Stimulated activated CD8-positive, alpha-beta memory T cell treated with anti-CD3 and anti-CD28 coated beads, Interleukin-2, amount 100 ng/mL, for 1 hour (primary cell): ENCODE measurements around the gene TRMT112.

Source experiments
- DNase-seq, 2 donors: peaks; one replicate each; pipeline ENCODE4 v3.0.0-alpha.2; 2020; ENCODE audit warnings: low read depth in 2 of 2

Gene TRMT112

DNA sequence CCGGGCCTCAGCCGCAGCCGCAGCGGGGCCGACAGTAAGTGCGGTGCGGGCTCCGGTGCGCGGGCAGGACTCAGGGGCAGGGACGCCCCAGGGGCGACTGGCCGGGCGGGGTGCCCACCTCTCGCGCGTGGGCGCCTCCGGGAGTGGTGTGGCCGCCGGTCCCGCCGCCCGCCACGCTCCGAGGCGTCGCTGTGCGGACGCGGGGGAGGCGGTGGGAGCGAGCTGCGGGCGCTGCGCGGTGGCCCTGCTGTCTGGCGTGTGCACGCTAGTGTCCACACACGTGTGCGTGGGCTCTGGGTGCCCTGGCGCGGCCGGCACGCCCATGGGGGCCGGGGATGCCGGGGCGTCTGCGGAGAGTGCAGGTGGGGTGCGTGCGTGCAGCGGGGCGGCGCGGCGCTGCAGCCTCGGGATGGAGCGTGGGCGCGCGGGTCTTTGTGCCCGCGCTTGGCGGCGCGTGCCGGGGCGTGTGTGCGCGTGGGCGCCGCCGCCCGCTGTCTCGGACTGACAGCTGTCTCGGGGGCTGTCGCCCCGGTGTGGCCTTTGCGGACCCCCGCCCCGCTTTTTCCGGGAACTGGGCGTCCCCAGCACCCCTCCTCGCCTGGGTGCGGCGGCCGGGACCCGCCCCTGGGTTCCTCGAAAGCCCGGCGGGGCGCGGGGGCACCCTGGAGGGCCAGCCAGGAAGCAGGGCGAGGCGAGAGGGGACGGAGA is 25.5 kb downstream of the TRMT112 start:
- no peak for DNase-seq

GRCh38 chr11:64291262-64291751 is 26.1 kb downstream of the TRMT112 start, which contains the start of gene KCNK4:
KCNK4 (plus strand) TSS chr11:64291302; CDS start chr11:64293019, 1,717 bp downstream.
- DNase-seq = no peak

DNA sequence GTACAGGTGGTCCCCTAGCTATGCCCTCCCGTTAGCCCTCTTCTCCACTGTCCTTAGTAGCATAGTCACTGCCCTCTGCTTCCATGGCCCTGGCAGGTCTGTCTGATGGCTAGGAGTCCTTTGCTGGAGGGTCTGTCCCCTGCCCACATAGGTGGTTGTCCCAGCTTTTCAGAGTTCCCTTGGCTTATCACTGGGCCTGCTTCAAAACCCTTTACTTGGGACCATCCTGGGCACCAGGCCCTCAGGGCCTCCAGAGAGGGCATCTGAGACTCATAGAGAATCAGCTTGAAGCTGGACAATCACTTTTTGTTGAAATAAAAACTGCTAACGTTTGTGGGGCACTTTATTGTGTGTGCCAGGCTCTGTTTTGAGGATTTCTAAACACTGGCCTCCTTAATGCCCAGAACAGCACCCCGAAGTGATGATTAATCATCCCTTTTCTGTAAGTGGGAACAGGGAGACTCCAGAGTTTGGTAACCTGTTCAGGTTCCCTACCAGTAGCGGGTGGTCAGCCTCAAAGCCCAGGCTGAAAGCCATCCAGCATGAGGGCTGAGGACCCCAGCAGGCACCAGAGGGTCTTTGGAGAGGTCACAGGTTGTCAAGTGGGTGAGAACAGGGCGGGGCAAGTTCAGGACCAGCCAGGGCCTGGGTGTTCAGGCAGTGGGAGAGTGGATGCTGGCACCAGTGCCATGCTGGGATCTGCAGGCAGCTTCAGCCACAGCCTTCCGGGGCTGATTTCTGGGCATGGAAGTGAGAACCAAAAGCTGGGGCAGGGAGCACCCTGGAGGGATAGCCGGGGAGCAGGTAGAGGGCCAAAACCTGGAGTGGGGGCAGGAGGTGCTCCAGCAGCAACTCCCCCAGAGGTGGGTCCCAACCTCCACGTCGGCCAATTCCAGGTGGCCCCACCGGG is 26.8 kb downstream of the TRMT112 start:
- no peak for DNase-seq

DNA sequence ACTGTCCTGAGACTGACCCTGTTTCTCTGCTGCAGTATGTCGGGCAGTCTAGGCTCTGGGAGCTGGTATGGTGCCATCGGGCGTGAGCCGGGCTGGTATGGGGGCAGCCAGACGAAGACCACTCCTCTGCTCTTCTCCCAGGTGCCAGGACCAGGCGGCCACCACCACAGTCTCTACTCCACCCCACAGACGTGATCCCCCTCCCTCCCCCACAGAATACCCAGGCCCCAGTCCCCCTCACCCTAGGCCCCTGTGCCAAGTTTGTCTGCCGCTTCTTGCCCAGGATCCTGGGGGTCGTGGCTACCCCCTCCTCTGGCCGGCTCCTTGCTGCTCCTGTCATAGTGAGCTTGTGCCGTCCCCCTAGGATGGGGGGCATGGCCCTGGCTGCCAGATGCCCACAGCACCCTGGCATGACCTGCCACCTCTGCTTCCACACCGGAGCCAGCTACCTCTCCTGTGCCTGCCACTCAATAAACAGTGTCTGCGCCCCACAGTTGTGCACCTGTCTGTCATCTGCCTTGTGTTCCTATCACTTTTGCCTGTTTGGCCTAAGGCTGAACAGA is 28.3 kb downstream of the TRMT112 start:
- DNase-seq = no peak

GRCh38 chr11:64288353-64288750 is 29.0 kb downstream of the TRMT112 start:
- no peak for DNase-seq

DNA sequence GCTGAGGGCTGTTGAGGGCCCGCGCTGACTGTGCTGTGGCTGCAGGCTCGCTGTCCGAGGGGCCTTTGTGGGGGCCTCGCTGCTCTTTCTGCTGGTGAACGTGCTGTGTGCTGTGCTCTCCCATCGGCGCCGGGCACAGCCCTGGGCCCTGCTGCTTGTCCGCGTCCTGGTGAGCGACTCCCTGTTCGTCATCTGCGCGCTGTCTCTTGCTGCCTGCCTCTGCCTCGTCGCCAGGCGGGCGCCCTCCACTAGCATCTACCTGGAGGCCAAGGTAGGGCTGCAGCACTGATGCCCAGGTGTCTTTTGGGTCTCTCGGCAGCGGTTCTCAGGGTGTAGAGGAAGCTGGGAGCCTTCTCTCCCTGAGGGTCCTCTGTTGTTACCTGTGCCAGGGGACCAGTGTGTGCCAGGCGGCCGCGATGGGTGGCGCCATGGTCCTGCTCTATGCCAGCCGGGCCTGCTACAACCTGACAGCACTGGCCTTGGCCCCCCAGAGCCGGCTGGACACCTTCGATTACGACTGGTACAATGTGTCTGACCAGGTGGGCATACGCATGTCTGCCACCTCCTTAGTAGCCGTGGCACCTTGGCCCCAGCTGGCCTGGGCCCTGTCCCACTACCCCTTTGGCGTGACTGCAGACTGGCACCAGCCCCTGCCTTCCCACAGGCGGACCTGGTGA is 29.5 kb downstream of the TRMT112 start:
- no peak for DNase-seq

GRCh38 chr11:64286801-64287159 is 30.6 kb downstream of the TRMT112 start:
- DNase-seq = no peak

DNA sequence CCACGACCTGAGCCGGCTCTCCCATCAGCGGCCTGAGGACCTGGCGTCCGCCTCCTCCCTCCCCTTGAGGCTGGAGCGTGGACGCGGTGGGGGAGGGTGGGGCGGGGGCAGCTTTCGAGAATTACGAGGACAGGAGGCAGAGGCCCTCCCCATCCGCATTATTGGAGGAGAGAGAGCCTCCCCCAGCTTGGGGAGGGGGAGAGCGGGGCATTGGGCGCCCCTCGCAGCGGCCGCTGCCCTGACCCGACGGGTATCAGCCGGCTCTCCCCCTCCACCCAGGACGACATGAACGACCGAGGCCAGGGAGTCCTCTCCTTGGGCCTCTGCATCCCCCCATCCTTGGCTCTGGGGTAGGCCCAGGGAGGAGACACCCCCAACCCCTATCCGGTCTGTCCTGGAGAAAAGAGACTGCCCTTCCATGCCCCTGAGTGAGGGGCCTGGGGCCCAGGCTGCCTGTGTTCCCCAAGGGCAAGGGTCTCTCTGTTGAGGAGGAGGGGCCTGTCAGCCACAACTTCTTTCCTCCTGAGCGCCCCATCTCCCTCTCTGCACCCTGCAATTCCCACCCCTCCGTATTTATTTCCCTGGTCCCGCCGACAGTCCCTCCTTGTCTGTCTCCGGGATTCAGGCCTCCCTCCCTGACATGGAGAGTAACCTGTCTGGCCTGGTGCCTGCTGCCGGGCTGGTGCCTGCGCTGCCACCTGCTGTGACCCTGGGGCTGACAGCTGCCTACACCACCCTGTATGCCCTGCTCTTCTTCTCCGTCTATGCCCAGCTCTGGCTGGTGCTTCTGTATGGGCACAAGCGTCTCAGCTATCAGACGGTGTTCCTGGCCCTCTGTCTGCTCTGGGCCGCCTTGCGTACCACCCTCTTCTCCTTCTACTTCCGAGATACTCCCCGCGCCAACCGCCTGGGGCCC is 31.2 kb downstream of the TRMT112 start:
- no peak for DNase-seq

GRCh38 chr11:64284962-64285884 is 32.1 kb downstream of the TRMT112 start, which contains the start of gene GPR137:
GPR137 (plus strand) TSS chr11:64285848; CDS start chr11:64286525, 677 bp downstream.
- DNase-seq = peak; percentile 85 to 88

DNA sequence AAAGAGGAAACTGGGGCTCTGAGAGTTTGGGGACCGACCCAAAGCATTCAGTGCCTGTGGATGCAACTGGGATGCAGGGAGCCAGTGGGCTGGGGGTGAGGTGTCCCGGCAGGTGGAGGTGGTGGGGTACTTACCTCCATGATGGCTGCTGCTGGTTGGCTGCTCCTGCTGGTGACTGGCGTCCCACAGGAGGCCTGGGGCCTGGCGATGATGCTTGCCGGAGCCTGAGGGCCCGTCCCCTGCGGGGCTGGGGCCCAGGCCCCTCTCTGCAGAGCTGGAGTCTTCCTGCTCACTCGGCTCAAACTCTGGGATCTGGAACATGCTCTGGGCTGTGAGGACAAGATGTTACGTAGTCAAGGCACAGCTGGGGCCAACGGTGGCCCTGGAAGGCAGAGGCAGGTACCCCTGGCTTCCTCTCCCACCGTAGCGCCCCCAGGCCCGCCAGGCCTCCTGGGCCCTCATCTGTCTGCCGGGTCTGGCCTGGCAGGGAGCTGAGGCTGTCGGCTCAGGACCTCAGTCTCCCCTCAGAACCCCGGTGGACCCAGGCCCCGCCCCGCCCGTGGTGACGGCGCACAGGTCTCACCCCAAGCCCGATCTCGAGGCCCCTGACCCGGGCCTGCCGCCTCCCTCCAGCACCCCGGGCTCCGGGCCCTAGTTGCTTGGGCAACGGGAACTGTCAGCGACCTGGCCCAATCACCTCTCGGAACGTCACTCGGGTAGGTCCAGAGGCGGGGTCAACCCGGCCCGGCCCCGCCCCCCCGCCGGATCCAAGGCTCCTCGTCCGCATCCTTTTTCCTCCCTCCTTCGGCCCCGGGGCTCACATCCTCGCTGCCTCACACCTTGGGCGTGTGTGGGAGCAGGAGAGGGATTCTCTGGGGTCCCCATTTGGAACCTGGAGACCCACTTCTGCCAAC is 33.1 kb downstream of the TRMT112 start, which contains the start of gene BAD:
TSS of gene BAD (minus strand) at position 618 of the 914 bp plus-strand sequence. CDS start at position 321, 297 bp downstream.
- peak; percentile 82 to 87 for DNase-seq

DNA sequence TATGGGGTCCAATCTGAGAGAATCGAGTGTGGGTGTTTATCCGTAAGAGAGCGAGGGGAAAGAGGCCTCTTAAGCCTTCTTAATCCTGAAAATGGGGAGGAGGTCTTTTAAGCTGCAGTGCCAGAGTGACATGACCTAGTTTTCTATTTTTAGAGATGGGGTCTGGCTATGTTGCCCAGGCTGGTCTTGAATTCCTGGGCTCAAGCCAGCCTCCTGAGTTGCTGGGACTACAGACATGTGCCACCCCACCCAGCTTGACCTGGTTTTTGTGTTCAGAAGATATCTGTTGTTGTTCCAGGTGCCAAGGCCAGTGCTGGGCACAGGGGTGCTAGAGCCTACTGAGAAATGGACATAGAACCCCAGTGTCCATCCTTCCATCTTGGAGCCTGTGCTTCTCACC is 34.3 kb downstream of the TRMT112 start:
- DNase-seq = no peak

- DNase-seq = no peak
Observed at GRCh38 chr11:64281957-64282770, 35.2 kb downstream of the TRMT112 start.

DNA sequence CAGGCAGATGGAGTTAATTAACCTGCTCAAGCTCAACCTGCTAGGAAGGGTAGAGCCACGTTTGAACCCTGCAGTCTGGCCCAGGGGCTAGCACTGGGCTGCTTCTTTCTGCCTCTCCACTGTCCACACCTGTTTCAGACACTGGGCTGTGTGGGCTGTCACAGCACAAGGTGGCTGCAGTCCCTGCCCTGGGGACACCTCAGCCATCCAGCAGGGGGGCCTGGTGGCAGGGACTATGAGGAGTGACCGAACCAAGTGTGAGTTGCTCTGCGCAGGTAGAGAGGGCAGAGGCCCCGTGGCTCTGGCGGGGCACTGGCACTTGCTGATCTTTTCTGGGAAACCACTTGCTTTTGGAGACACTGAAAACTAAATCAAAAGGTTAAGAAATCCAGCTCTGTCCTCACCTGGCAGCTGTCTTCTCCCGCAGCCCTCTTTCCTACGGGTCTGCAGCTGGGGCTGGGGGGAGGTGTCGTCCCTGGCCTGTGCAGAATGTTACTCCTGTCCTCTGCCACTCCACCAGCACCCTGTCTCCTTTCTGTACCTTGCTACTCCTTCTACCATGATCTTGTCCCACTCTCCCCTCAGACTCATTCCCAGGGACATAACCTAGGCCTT is 38.7 kb downstream of the TRMT112 start:
- no peak for DNase-seq

DNA sequence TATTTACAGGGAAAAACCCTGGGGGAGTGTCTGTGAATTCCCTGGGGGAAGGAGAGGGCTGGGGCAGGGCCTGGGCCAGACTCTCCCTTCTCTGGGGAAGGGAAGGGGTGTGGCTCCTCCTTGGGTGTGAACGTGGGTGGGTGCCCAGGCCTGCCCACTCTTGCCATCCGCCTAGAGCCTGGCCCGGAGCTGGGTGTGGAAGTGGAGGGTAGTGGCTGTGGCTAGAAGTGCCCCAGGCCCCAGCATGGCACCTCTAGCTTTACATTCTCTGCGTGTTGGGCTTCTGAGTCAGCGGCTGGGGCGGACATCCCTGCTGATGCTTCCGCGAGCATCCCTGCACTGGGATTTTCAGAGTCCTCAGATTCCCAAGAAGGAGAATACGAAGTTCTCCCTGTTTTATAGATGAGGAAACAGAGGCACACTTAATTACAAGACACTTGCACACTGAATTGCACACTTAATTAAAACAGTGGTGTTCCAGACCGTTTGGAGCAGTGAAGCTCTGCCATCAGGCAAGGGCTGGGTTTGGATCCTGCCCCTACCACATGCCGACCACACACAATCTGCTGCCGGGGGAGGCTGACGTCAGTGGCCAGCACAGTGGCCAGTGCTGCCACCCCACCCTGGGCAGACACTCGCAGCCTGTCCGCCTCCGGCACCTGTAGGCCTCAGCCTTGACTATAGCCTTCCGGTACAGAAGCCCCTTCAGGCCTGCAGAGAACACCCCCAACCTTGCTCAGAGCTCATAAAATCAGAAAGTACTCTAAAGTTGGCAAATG is 40.5 kb downstream of the TRMT112 start:
- DNase-seq = no peak

GRCh38 chr11:64275841-64276240 is 41.5 kb downstream of the TRMT112 start:
- no peak for DNase-seq
